C4-2B (cell line): ENCODE measurements around the gene SP1.
A peak's percentile ranks its signal among the peaks of the same experiment; 100 is the strongest.
"Not testable (repeated sequence)": the region's sequence is repeated elsewhere in the genome, so short reads cannot be mapped to it uniquely, and the experiment has no call there.

Experiments used
- H3K27ac ChIP-seq: fragments of 450-650 bp; 2 replicates; pipeline ENCODE4 v1.5.1; 2017
- CTCF ChIP-seq: fragments of 450-650 bp; conservative IDR thresholded peaks from 2 replicates; pipeline ENCODE4 v1.5.1; 2017; ENCODE audit warnings: mild to moderate bottlenecking
- ZFX ChIP-seq: fragments of 450-650 bp; IDR thresholded peaks from 2 replicates; pipeline ENCODE4 v1.6.1; 2017

Gene SP1

GRCh38 chr12:53358836-53359419 lies 21.0 kb upstream of the SP1 start:
- TF ChIP-seq ZFX (no peak), CTCF (no peak)
- no peak overlapping the region for H3K27ac ChIP-seq

- not testable (repeated sequence) for H3K27ac ChIP-seq
These were observed 18.3 kb upstream of the SP1 start for GRCh38 chr12:53361638-53362037.

GRCh38 chr12:53365245-53365904 lies 14.6 kb upstream of the SP1 start:
- no peak overlapping the region for H3K27ac ChIP-seq
- no peak for TF ChIP-seq ZFX
- no peak for TF ChIP-seq CTCF

- H3K27ac ChIP-seq = peak overlapping the region; percentile 24
These were observed 6.3 kb upstream of the SP1 start for GRCh38 chr12:53373554-53374133.

- peak overlapping the region; percentile 7; the same call in 1 of the 2 replicates for H3K27ac ChIP-seq
These were observed 5.7 kb upstream of the SP1 start for GRCh38 chr12:53374277-53374676.

- no peak for TF ChIP-seq CTCF
- no peak for TF ChIP-seq ZFX
- H3K27ac ChIP-seq = no peak overlapping the region
These were observed 3.2 kb upstream of the SP1 start for GRCh38 chr12:53376747-53377146.

- peak overlapping the region; percentile 91 for H3K27ac ChIP-seq
- TF ChIP-seq CTCF = no peak
- TF ChIP-seq ZFX = no peak
These were observed 1.8 kb upstream of the SP1 start for GRCh38 chr12:53378222-53378621.

- TF ChIP-seq CTCF (no peak), ZFX (no peak)
These were observed 1.1 kb upstream of the SP1 start for GRCh38 chr12:53378724-53379388.

More at GRCh38 chr12:53378724-53379388, 1.1 kb upstream of the SP1 start:
- peak overlapping the region; percentile 91 for H3K27ac ChIP-seq
